OCI-LY7 (cell line): ENCODE results near the gene BANF2. TPM values are rescaled to one million over a fixed set of nuclear protein-coding genes. Genes with fewer than 3 reads are reported as not detected.

ENCODE experiments used
- BruUV-seq: library from RNA; stranded (reverse); fragments of 400-500 nt; replicated peaks from 2 replicates; lab custom pipeline; 2021; lab: Mats Ljungman, UMichigan
- CTCF ChIA-PET: fragments of 300-600 bp; sonication (Branson Sonifier 250); formaldehyde crosslinking; loops from one replicate; lab custom pipeline; 2022; ENCODE audit warnings: antibody characterized with exemption; ENCODE audit not compliant: unreplicated experiment; lab: Charles Lee
- POLR2A ChIA-PET: fragments of 300-600 bp; sonication (Branson Sonifier 250); formaldehyde crosslinking; loops from one replicate; lab custom pipeline; 2022; ENCODE audit warnings: antibody characterized with exemption; lab: Charles Lee
- DNase-seq: peaks from one replicate; pipeline ENCODE4 v3.0.0-alpha.2; 2015; ENCODE audit warnings: low spot score
- H2AFZ ChIP-seq: fragments of 200-600 bp; sonication (generic), shearing (Covaris generic); 2 replicates; pipeline ENCODE4 v1.6.1; 2014; ENCODE audit warnings: mild to moderate bottlenecking, antibody characterized with exemption, low read length, moderate library complexity
- H3K27ac ChIP-seq: fragments of 200-600 bp; sonication (generic); 2 replicates; pipeline ENCODE4 v1.5.1; 2014; ENCODE audit warnings: mixed run types, low read depth, mild to moderate bottlenecking, moderate library complexity, low read length, inconsistent platforms; ENCODE audit not compliant: poor library complexity, severe bottlenecking
- H3K36me3 ChIP-seq: fragments of 200-600 bp; sonication (generic); 2 replicates; pipeline ENCODE4 v1.6.1; 2014; ENCODE audit warnings: mild to moderate bottlenecking, antibody characterized with exemption, low read length, moderate library complexity, mixed read lengths; ENCODE audit not compliant: insufficient read depth
- H3K4me1 ChIP-seq: fragments of 200-600 bp; sonication (generic); 2 replicates; pipeline ENCODE4 v1.5.1; 2014; ENCODE audit warnings: mild to moderate bottlenecking, low read length; ENCODE audit not compliant: insufficient read depth, poor library complexity, severe bottlenecking
- H3K4me2 ChIP-seq: fragments of 200-600 bp; sonication (generic); 2 replicates; pipeline ENCODE4 v1.6.1; 2014; ENCODE audit warnings: mild to moderate bottlenecking, low read length
- H3K4me3 ChIP-seq: fragments of 200-600 bp; sonication (generic); 2 replicates; pipeline ENCODE4 v1.5.1; 2014; ENCODE audit warnings: mild to moderate bottlenecking, low read depth, low read length; ENCODE audit not compliant: poor library complexity, severe bottlenecking
- H3K79me2 ChIP-seq: fragments of 200-600 bp; sonication (generic); 2 replicates; pipeline ENCODE4 v1.6.1; 2016; ENCODE audit warnings: low read depth, mild to moderate bottlenecking, low read length, moderate library complexity, mixed read lengths; ENCODE audit not compliant: insufficient read depth
- H3K9me2 ChIP-seq: fragments of 200-600 bp; sonication (generic); 2 replicates; pipeline ENCODE4 v1.6.1; 2016; ENCODE audit warnings: mild to moderate bottlenecking, low read length, mixed read lengths; ENCODE audit not compliant: insufficient read depth
- H3K9me3 ChIP-seq: fragments of 200-600 bp; sonication (generic); 2 replicates; pipeline ENCODE4 v1.6.1; 2014; ENCODE audit warnings: mild to moderate bottlenecking, mixed run types, low read length, mixed read lengths
- H4K20me1 ChIP-seq: fragments of 200-600 bp; sonication (generic); 2 replicates; pipeline ENCODE4 v1.6.1; 2014; ENCODE audit warnings: mild to moderate bottlenecking, antibody characterized with exemption, low read length, moderate library complexity, mixed read lengths; ENCODE audit not compliant: insufficient read depth
- EZH2phosphoT487 ChIP-seq: fragments of 200-600 bp; sonication (generic); IDR thresholded peaks from 2 replicates; pipeline ENCODE4 v1.6.1; 2018; ENCODE audit warnings: low read depth, borderline replicate concordance, mild to moderate bottlenecking, mixed run types, antibody characterized with exemption, low read length, moderate library complexity, mixed read lengths
- intact Hi-C: fragments of 100-400 bp; cut with micrococcal nuclease; formaldehyde crosslinking; loops from one replicate; pipeline ENCODE4 v1.10.0; 2022; ENCODE audit not compliant: unreplicated experiment
- total RNA-seq, 2 experiments: library from RNA; depleted of rRNA in 1 of 2; stranded (reverse); fragments of >200 nt in 1 of 2; shearing (Covaris generic) in 1 of 2; gene quantifications; 2 replicates each; pipeline ENCODE4 v1.2.3, GENCODE V29; 2014 to 2022
- TF ChIP-seq, protein P1 (sequence below): fragments of 200-600 bp; sonication (generic); conservative IDR thresholded peaks from 2 replicates; pipeline ENCODE4 v1.5.1; 2014; ENCODE audit warnings: mild to moderate bottlenecking, antibody characterized with exemption, low read length, moderate library complexity, mixed read lengths

BANF2 gene
- total RNA-seq, 2 experiments from 2014 or later = not detected

DNA sequence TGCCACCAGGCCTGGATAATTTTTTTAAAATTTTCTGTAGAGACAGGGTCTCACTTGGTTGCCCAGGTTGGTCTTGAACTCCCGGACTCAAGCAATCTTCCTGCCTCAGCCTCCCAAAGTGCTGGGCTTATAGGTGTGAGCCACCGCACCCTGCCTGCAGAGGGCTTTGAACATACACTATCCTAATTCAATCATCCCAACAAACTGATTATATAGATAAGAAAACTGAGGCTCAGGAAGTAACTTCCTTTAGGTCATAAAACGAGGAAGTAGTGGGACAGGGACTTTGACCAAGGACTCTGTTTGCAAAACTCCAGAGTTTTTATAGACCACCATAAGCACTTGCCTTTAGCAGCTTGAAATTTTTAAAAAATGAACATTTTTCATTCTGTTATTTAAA is 5.0 kb upstream of the BANF2 start:
- BruUV-seq = no TSS peak
- Histone ChIP-seq H3K9me3 (0 out of 2 replicates have a peak, but pooled peaks cover 4% of the 10 kb centered on the region), H3K27ac (no peak overlapping the region), H3K4me3 (no peak overlapping the region), H3K4me2 (no peak overlapping the region), H3K9me2 (no peaks in the 10 kb centered on the region), H3K36me3 (no peaks in the 10 kb centered on the region), H4K20me1 (no peaks in the 10 kb centered on the region), H3K79me2 (no peaks in the 10 kb centered on the region), H2AFZ (no peak overlapping the region), H3K4me1 (no peaks in the 10 kb centered on the region)
- ChIA-PET POLR2A (interaction anchor here (0.6 to 0.7 kb wide), 2 partner anchors 66 to 758 kb away, joined by 3 read pairs; no protein-coding TSS in a partner anchor), CTCF (no interaction called here)
- TF ChIP-seq, protein P1, sequence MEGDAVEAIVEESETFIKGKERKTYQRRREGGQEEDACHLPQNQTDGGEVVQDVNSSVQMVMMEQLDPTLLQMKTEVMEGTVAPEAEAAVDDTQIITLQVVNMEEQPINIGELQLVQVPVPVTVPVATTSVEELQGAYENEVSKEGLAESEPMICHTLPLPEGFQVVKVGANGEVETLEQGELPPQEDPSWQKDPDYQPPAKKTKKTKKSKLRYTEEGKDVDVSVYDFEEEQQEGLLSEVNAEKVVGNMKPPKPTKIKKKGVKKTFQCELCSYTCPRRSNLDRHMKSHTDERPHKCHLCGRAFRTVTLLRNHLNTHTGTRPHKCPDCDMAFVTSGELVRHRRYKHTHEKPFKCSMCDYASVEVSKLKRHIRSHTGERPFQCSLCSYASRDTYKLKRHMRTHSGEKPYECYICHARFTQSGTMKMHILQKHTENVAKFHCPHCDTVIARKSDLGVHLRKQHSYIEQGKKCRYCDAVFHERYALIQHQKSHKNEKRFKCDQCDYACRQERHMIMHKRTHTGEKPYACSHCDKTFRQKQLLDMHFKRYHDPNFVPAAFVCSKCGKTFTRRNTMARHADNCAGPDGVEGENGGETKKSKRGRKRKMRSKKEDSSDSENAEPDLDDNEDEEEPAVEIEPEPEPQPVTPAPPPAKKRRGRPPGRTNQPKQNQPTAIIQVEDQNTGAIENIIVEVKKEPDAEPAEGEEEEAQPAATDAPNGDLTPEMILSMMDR = no peak
- no peak for TF ChIP-seq EZH2phosphoT487
- intact Hi-C loops = no loop called here
- no peak for DNase-seq

DNA sequence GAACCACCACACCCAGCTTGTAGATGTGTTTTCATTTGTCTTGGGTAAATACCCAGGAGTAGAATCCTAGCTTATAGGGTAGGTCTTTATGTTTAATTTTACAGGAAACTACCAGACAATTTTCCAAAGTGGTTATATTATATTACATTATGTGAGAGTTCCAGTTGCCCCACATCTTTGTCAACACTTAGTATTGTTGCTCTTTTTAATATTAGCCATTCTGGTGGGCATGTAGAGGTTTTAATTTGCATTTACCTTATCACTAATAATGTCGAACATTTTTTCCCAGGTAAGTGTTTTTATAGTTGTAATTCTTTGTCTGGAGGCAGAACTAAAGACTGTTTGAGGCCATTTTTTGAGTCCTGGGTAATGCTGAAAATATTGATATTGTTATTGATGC is 3.5 kb upstream of the BANF2 start:
- no peaks in the 10 kb centered on the region for H3K79me2 ChIP-seq
- H3K27ac ChIP-seq = no peak overlapping the region
- ChIA-PET CTCF (no interaction called here), POLR2A (no interaction called here)
- H3K9me2 ChIP-seq = no peaks in the 10 kb centered on the region
- no peak overlapping the region for H2AFZ ChIP-seq
- no peak overlapping the region for H3K4me2 ChIP-seq
- no peak for DNase-seq
- no peaks in the 10 kb centered on the region for H3K4me1 ChIP-seq
- no peak for TF ChIP-seq EZH2phosphoT487
- TF ChIP-seq, protein P1 = no peak
- no TSS peak for BruUV-seq
- H4K20me1 ChIP-seq = no peaks in the 10 kb centered on the region
- H3K36me3 ChIP-seq = no peaks in the 10 kb centered on the region
- H3K9me3 ChIP-seq = 0 out of 2 replicates have a peak, but pooled peaks cover 4% of the 10 kb centered on the region
- no peak overlapping the region for H3K4me3 ChIP-seq
- intact Hi-C loops = no loop called here

GRCh38 chr20:17697171-17697570 is 2.6 kb upstream of the BANF2 start:
- no peaks in the 10 kb centered on the region for H3K36me3 ChIP-seq
- ChIA-PET CTCF (no interaction called here), POLR2A (no interaction called here)
- H3K9me3 ChIP-seq = 0 out of 2 replicates have a peak, but pooled peaks cover 4% of the 10 kb centered on the region
- no peaks in the 10 kb centered on the region for H3K4me1 ChIP-seq
- no peaks in the 10 kb centered on the region for H3K9me2 ChIP-seq
- TF ChIP-seq EZH2phosphoT487 = no peak
- TF ChIP-seq, protein P1 = no peak
- intact Hi-C loops = no loop called here
- DNase-seq = no peak
- H3K4me3 ChIP-seq = no peak overlapping the region
- no TSS peak for BruUV-seq
- no peaks in the 10 kb centered on the region for H4K20me1 ChIP-seq
- H3K27ac ChIP-seq = no peak overlapping the region
- H3K79me2 ChIP-seq = no peaks in the 10 kb centered on the region
- H3K4me2 ChIP-seq = no peak overlapping the region
- H2AFZ ChIP-seq = no peak overlapping the region
